ENCODE data around the gene METTL25. TPM values are rescaled to one million over a fixed set of nuclear protein-coding genes. Genes with fewer than 3 reads are reported as not detected.
A peak's percentile ranks its signal among the peaks of the same experiment; 100 is the strongest.

METTL25 gene
- total RNA-seq, 1 donor from 2014 or later: 14.3 TPM

GRCh38 chr12:82378997-82379396 lies 20.7 kb downstream of the METTL25 start:
- Mint-ChIP-seq H3K9me3 (no peaks in the 10 kb centered on the region), H3K27ac (no peak overlapping the region), H3K4me1 (ENCODE audit: unreplicated experiment) (no peaks in the 10 kb centered on the region), H3K27me3 (no peaks in the 10 kb centered on the region), H3K4me3 (no peak overlapping the region), H3K36me3 (peaks cover 1% of the 10 kb centered on the region)
- TF ChIP-seq CTCF (conservative IDR thresholded peaks at IDR 0.05): no peak
- DNase-seq (ENCODE audit: extremely low spot score, unreplicated experiment): no peak

- H3K27ac Mint-ChIP-seq: no peak overlapping the region
- no peak overlapping the region for H3K4me3 Mint-ChIP-seq
- peaks cover 3% of the 10 kb centered on the region for H3K36me3 Mint-ChIP-seq
- H3K4me1 Mint-ChIP-seq (ENCODE audit: unreplicated experiment): no peaks in the 10 kb centered on the region
- no peaks in the 10 kb centered on the region for H3K9me3 Mint-ChIP-seq
- no peaks in the 10 kb centered on the region for H3K27me3 Mint-ChIP-seq
- peak; percentile 68 for TF ChIP-seq CTCF (conservative IDR thresholded peaks at IDR 0.05)
- no peak for DNase-seq (ENCODE audit: extremely low spot score, unreplicated experiment)
These were observed 25.7 kb downstream of the METTL25 start for GRCh38 chr12:82383930-82384552.

GRCh38 chr12:82398879-82399278 lies 40.5 kb downstream of the METTL25 start:
- no peak overlapping the region for H3K27ac Mint-ChIP-seq
- H3K9me3 Mint-ChIP-seq: peaks cover under 1% of the 10 kb centered on the region
- H3K4me3 Mint-ChIP-seq: no peak overlapping the region
- TF ChIP-seq CTCF (conservative IDR thresholded peaks at IDR 0.05): no peak
- H3K27me3 Mint-ChIP-seq: no peaks in the 10 kb centered on the region
- no peaks in the 10 kb centered on the region for H3K4me1 Mint-ChIP-seq (ENCODE audit: unreplicated experiment)
- DNase-seq (ENCODE audit: extremely low spot score, unreplicated experiment): no peak
- no peaks in the 10 kb centered on the region for H3K36me3 Mint-ChIP-seq

- Mint-ChIP-seq H3K4me1 (ENCODE audit: unreplicated experiment) (no peaks in the 10 kb centered on the region), H3K9me3 (no peaks in the 10 kb centered on the region), H3K27me3 (no peaks in the 10 kb centered on the region), H3K36me3 (no peaks in the 10 kb centered on the region), H3K4me3 (no peak overlapping the region), H3K27ac (no peak overlapping the region)
- no peak for TF ChIP-seq CTCF (conservative IDR thresholded peaks at IDR 0.05)
- DNase-seq (ENCODE audit: extremely low spot score, unreplicated experiment): no peak
These were observed 42.5 kb downstream of the METTL25 start for GRCh38 chr12:82400819-82401218.

- H3K4me3 Mint-ChIP-seq: no peak overlapping the region
- DNase-seq (ENCODE audit: extremely low spot score, unreplicated experiment): no peak
- H3K36me3 Mint-ChIP-seq: no peaks in the 10 kb centered on the region
- no peaks in the 10 kb centered on the region for H3K9me3 Mint-ChIP-seq
- no peaks in the 10 kb centered on the region for H3K4me1 Mint-ChIP-seq (ENCODE audit: unreplicated experiment)
- H3K27me3 Mint-ChIP-seq: no peaks in the 10 kb centered on the region
- H3K27ac Mint-ChIP-seq: no peak overlapping the region
- TF ChIP-seq CTCF (conservative IDR thresholded peaks at IDR 0.05): no peak
These were observed 48.3 kb downstream of the METTL25 start for GRCh38 chr12:82406651-82407050.

- H3K27ac Mint-ChIP-seq: no peak overlapping the region
- no peaks in the 10 kb centered on the region for H3K4me1 Mint-ChIP-seq (ENCODE audit: unreplicated experiment)
- no peaks in the 10 kb centered on the region for H3K9me3 Mint-ChIP-seq
- no peak for TF ChIP-seq CTCF (conservative IDR thresholded peaks at IDR 0.05)
- no peaks in the 10 kb centered on the region for H3K27me3 Mint-ChIP-seq
- no peak for DNase-seq (ENCODE audit: extremely low spot score, unreplicated experiment)
- H3K4me3 Mint-ChIP-seq: no peak overlapping the region
- H3K36me3 Mint-ChIP-seq: no peaks in the 10 kb centered on the region
These were observed 49.2 kb downstream of the METTL25 start for GRCh38 chr12:82407481-82407880.

Measured in type B pancreatic cell (in vitro differentiated cells).